Ovary (tissue), 9 donors: ENCODE results near the gene DAB1. TPM values are rescaled to one million over a fixed set of nuclear protein-coding genes. Genes with fewer than 3 reads are reported as not detected.

Source experiments
- DNase-seq, 5 donors: peaks; one replicate each; pipeline ENCODE4 v3.0.0-alpha.2; 2019 to 2020
- H3K27ac ChIP-seq, 2 donors: fragments of 200-600 bp; one replicate each; pipeline versions ENCODE4 v1.5.1 to v1.8.0; 2019 to 2022
- H3K27me3 ChIP-seq: fragments of 200-600 bp; one replicate; pipeline ENCODE4 v1.8.0; 2022
- H3K36me3 ChIP-seq: fragments of 200-600 bp; sonication (generic); one replicate; pipeline ENCODE4 v1.5.1; 2019
- H3K4me1 ChIP-seq: one replicate; pipeline ENCODE4 v1.8.1; 2013; ENCODE audit warnings: mild to moderate bottlenecking, moderate library complexity; ENCODE audit not compliant: insufficient read depth
- H3K4me3 ChIP-seq: fragments of 200-600 bp; sonication (generic); one replicate; pipeline ENCODE4 v1.5.1; 2017
- H3K9me3 ChIP-seq, 2 donors: fragments of 200-600 bp in 1 of 2; sonication (generic) in 1 of 2; one replicate each; pipeline versions ENCODE4 v1.5.1 to v1.8.1; 2013 to 2019; ENCODE audit warnings: mild to moderate bottlenecking in 1 of 2, moderate library complexity in 1 of 2
- CTCF ChIP-seq, 3 donors: fragments of 450-650 bp in 2 of 3; fragments of 200-600 bp in 1 of 3; IDR thresholded peaks; one replicate each; pipeline versions ENCODE4 v1.5.1 to v1.8.0; 2016 to 2022; ENCODE audit warnings: antibody characterized with exemption in 3 of 3, mild to moderate bottlenecking in 1 of 3
- EP300 ChIP-seq: sonication (generic); formaldehyde crosslinking; IDR thresholded peaks from one replicate; pipeline ENCODE4 v1.6.1; 2017; ENCODE audit warnings: antibody characterized with exemption
- POLR2A ChIP-seq: fragments of 450-650 bp; IDR thresholded peaks from one replicate; pipeline ENCODE4 v1.6.1; 2017; ENCODE audit warnings: antibody characterized with exemption, mild to moderate bottlenecking, moderate library complexity
- WGBS, 3 donors: extraction: QIAGEN DNeasy Blood & Tissue Kit in 1 of 3; methylation state at CpG; one replicate each; pipeline versions ENCODE4 v1.1.5 to v1.1.7; 2013 to 2017; 5-methylcytosine and 5-hydroxymethylcytosine counted together
- intact Hi-C, 4 donors: fragments of 100-400 bp; cut with DNase I; formaldehyde crosslinking; loops; one replicate each; pipeline versions ENCODE4 v1.11.0 to v1.15.1; 2022 to 2023
- polyA plus RNA-seq, 2 donors: library from polyadenylated mRNA; stranded (reverse); fragments of 200-250 nt in 1 of 2; fragments of 350-450 nt in 1 of 2; fragmentation: Illumina TruSeq in 1 of 2; extraction: RNeasy Lipid Tissue Mini Kit (QIAGEN cat#74804) in 1 of 2; gene quantifications; one replicate each; pipeline ENCODE4 v1.2.3, GENCODE V29; 2013 to 2014
- total RNA-seq, 7 donors: library from RNA; depleted of rRNA in 2 of 7; stranded (reverse); fragments of >200 nt in 2 of 7; fragmentation: NEBNext Ultra II Directional in 3 of 7; extraction: Animal tissue kit (Norgen Biotek cat#: 25700) in 3 of 7; gene quantifications; one replicate each; pipeline versions ENCODE4 v1.1.0 to v1.2.4, GENCODE V29; 2016 to 2023
- donor health status: DM: no; HTN: no; CAD: no; lungs with moderate emphysema.
- donor health status: DM: no; HTN: no; CAD: no.
- donor health status: Bipolar disorder and iron deficiency.
- donor health status: DM: yes; HTN: yes; CAD: no.
- donor health status: DM: no; HTN: no; CAD: no.
- donor health status: DM: yes; HTN: yes; CAD: no.

The DAB1 gene
- total and polyA plus RNA-seq, 9 donors, result 0.22 to 5.5 (median 0.77) TPM

DNA sequence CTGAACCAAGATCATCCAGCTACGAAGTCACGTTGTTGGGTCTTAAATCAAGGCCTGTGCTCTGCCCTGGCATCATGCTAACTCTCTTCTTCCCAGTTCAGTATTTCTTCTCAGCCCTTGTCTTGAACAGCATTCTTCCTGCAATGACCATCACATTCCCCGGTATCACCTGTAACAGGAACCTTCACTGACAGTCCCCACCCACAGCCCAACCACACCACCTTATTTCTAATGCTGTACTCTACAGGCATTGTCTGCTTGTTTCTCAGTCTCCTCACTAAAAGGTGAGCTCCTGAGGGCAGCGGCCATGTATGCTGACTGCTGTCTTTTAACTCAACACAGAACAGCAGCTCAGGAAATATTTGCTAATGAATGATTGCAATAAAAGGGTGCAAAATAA lies 54.0 kb downstream of the DAB1 start:
- H3K4me3 ChIP-seq, result no peak overlapping the region
- DNase-seq, result no peak
- intact Hi-C loops, result no loop called here
- H3K27ac ChIP-seq, result no peak overlapping the region
- no peaks in the 10 kb centered on the region for H3K36me3 ChIP-seq
- H3K9me3 ChIP-seq, result no peaks in the 10 kb centered on the region
- H3K4me1 ChIP-seq, result no peaks in the 10 kb centered on the region
- no peaks in the 10 kb centered on the region for H3K27me3 ChIP-seq
- whole genome bisulfite sequencing, 3 donors, result 85 to 88% (median 87%) methylated on average over 4 of the region's 4 CpGs
- no peak for TF ChIP-seq EP300
- TF ChIP-seq POLR2A, result no peak
- TF ChIP-seq CTCF (IDR thresholded peaks at IDR 0.05), result no peak

GRCh38 chr1:57367945-57368344 lies 55.9 kb downstream of the DAB1 start:
- TF ChIP-seq EP300 (no peak), CTCF (IDR thresholded peaks at IDR 0.05) (no peak), POLR2A (no peak)
- no peaks in the 10 kb centered on the region for H3K27me3 ChIP-seq
- no peak for DNase-seq
- no peak overlapping the region for H3K4me3 ChIP-seq
- no peak overlapping the region for H3K27ac ChIP-seq
- H3K9me3 ChIP-seq, result no peaks in the 10 kb centered on the region
- intact Hi-C loops, result no loop called here
- WGBS, 3 donors, result 67 to 100% (median 95%) methylated on average over 2 of the region's 2 CpGs
- H3K36me3 ChIP-seq, result no peaks in the 10 kb centered on the region
- no peaks in the 10 kb centered on the region for H3K4me1 ChIP-seq

DNA sequence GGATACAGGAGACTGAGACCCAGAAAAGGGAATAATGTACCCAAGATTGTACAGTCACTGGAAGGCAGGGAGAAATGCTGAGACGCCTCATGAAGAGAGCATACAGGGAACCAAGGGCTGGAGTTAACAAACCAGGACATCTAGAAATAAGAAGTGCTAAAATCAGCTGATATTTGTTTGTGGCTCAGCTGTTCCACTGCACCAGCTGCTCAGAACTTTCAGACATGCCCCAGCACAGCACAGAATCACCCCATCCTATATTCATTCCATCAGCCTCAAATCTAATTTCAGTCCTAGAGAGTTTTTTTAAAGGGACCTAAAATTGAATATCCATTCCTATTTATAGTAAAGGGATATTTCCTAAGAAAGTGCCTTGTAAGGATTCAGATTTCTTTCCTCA lies 60.2 kb downstream of the DAB1 start:
- no peaks in the 10 kb centered on the region for H3K9me3 ChIP-seq
- no peak overlapping the region for H3K4me3 ChIP-seq
- no peak overlapping the region for H3K27ac ChIP-seq
- no peaks in the 10 kb centered on the region for H3K27me3 ChIP-seq
- H3K36me3 ChIP-seq, result no peaks in the 10 kb centered on the region
- no peak for DNase-seq
- 72 to 80% (median 72%) methylated on average over 1 of the region's 1 CpG for WGBS, 3 donors
- no peak for TF ChIP-seq CTCF (IDR thresholded peaks at IDR 0.05)
- no peak for TF ChIP-seq EP300
- no peak for TF ChIP-seq POLR2A
- H3K4me1 ChIP-seq, result no peaks in the 10 kb centered on the region
- intact Hi-C loops, result no loop called here

DNA sequence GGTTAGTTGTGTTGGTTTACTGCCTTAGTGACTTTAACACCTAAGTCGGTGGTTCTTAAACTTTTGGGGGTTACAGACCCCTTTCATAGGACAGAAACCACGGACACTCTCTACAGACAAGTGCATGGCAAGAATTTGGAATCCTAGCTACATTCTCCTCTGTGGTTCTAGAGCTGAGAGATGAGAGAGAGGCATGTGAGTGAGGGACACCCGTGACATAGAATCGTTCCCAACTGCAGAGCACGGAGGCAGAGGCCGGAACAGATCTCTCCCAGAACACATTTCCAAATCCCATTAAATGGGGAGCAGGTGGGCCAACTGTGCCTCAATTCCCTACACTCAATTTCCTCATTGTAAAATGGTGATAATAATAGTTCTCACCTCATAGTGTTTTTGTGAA lies 60.7 kb downstream of the DAB1 start:
- TF ChIP-seq POLR2A (no peak), CTCF (IDR thresholded peaks at IDR 0.05) (no peak), EP300 (no peak)
- intact Hi-C loops, result no loop called here
- Histone ChIP-seq H3K27ac (no peak overlapping the region), H3K36me3 (no peaks in the 10 kb centered on the region), H3K4me3 (no peak overlapping the region), H3K9me3 (no peaks in the 10 kb centered on the region), H3K4me1 (no peaks in the 10 kb centered on the region), H3K27me3 (no peaks in the 10 kb centered on the region)
- DNase-seq, result no peak
- 85 to 94% (median 93%) methylated on average over 6 of the region's 6 CpGs for WGBS, 3 donors

GRCh38 chr1:57362480-57362879 lies 61.4 kb downstream of the DAB1 start:
- TF ChIP-seq CTCF (IDR thresholded peaks at IDR 0.05) (no peak), EP300 (no peak), POLR2A (no peak)
- intact Hi-C loops, result no loop called here
- H3K9me3 ChIP-seq, result no peaks in the 10 kb centered on the region
- H3K4me3 ChIP-seq, result no peak overlapping the region
- H3K27me3 ChIP-seq, result no peaks in the 10 kb centered on the region
- no peak overlapping the region for H3K27ac ChIP-seq
- H3K4me1 ChIP-seq, result no peaks in the 10 kb centered on the region
- DNase-seq, result no peak
- WGBS, 3 donors, result 60 to 86% (median 79%) methylated on average over 2 of the region's 2 CpGs
- H3K36me3 ChIP-seq, result no peaks in the 10 kb centered on the region
